ENCODE data around the gene USP31.

Gene USP31

DNA sequence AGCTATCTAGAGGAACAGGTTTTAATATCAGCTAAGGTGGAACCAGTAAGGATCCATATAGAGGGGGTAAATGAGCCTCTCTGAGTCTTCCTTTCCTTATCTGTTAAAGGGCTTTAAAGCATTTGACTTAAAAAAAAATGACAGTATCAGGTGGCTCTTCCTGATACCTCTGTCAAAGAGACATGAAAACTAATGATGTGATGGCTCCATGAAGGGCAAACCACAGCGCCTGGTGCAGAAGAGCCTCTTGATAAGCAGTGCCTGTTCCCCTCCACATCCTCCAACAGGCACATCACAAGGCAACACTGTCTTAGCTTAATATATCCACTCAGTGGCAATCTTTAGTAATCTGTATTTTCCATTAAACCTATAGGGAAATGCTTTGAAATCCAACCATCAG, 68.9 kb downstream of the USP31 start:
- ChIA-PET CTCF (interaction anchor here (0.7 to 1.5 kb wide), 3 partner anchors 14 to 48 kb away, joined by 3 to 4 read pairs (median 3); no protein-coding TSS in a partner anchor), POLR2A (no interaction called here)
- DNase-seq (ENCODE audit: extremely low spot score): no peak
- TF ChIP-seq CTCF (IDR thresholded peaks at IDR 0.05; ENCODE audit: control extremely low read depth, extremely low read depth, low read depth, missing control alignments): no peak

DNA sequence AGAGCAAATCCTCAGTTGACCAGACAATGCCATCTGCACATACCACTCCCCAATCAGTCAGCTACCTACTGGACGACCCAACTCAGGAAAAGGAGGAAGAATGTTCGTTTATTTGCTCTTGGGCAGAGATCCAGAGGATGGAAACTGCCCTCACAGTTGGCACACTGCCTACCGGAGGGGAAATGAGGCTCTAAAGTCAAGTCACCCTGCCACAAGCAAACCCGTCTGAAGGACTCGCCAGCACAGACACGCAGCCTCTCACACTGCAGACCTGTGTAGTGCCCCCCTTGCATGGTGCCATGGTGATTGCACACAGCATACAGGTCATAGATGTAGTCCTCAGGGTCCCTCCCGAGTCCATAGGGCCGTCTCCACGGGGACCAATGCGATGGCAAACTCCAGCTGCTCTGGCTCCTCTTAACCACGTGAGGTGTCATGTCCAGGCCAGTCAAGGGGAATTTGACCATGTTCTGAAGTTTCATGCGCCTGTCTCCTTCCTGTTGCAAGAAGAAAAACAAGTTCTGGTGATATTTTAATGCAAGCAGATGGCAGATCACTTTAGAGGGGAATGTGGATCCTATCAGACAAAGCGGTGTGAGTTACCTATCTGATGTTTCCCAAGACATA, 69.5 kb downstream of the USP31 start:
- no peak for TF ChIP-seq CTCF (IDR thresholded peaks at IDR 0.05; ENCODE audit: control extremely low read depth, extremely low read depth, low read depth, missing control alignments)
- DNase-seq (ENCODE audit: extremely low spot score): no peak
- ChIA-PET CTCF (interaction anchor here (0.7 to 1.5 kb wide), 2 partner anchors 13 to 17 kb away, joined by 3 to 4 read pairs; no protein-coding TSS in a partner anchor), POLR2A (no interaction called here)

GRCh38 chr16:23074423-23074822, 74.8 kb downstream of the USP31 start:
- no peak for DNase-seq (ENCODE audit: extremely low spot score)
- POLR2A ChIA-PET: no interaction called here
- TF ChIP-seq CTCF (IDR thresholded peaks at IDR 0.05; ENCODE audit: control extremely low read depth, extremely low read depth, low read depth, missing control alignments): no peak
- CTCF ChIA-PET: interaction anchor here (1.0 to 1.5 kb wide), 2 partner anchors 9 to 14 kb away, joined by 3 to 7 read pairs; no protein-coding TSS in a partner anchor

GRCh38 chr16:23072769-23073549, 76.3 kb downstream of the USP31 start:
- DNase-seq (ENCODE audit: extremely low spot score): no peak
- ChIA-PET POLR2A (no interaction called here), CTCF (interaction anchor here (1.0 to 1.3 kb wide), 2 partner anchors 12 to 105 kb away, joined by 3 read pairs; no protein-coding TSS in a partner anchor)
- no peak for TF ChIP-seq CTCF (IDR thresholded peaks at IDR 0.05; ENCODE audit: control extremely low read depth, extremely low read depth, low read depth, missing control alignments)

DNA sequence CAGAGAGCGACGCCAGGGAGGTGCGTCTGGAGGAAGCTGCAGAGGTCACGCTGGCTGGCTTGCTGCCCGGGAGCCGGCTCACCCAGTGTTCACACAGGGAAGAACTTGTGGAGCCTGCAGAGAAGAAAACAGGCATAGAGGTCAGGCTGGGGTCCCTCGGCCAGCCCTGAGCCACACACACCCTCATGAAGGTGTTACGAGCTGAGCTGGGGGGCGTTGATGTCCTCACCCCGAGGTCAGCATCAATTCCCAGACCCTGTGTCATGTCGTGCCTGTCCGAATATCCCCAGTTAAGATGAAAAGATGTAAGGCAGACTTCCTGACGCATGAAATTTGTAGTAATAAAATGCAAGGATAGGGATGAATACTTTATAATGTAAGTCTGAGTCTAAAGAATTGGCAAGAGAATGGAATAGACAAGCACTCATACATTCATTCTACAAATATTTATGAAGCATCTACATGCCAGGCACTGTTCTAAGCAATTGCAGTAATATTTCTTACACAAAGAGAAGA, 77.1 kb downstream of the USP31 start:
- ChIA-PET CTCF (interaction anchor here (2.4 kb wide), 1 partner anchor 12 kb away, joined by 16 read pairs; no protein-coding TSS in a partner anchor), POLR2A (no interaction called here)
- DNase-seq (ENCODE audit: extremely low spot score): no peak

More for the DNA sequence above, 77.1 kb downstream of the USP31 start:
- TF ChIP-seq CTCF (IDR thresholded peaks at IDR 0.05; ENCODE audit: control extremely low read depth, extremely low read depth, low read depth, missing control alignments): no peak
